LoVo (cell line): Measurements from ENCODE around the gene BABAM1.

Experiments
- DNase-seq: peaks from one replicate; pipeline ENCODE4 v3.0.0-alpha.2; 2016; ENCODE audit warnings: low spot score

Gene BABAM1

GRCh38 chr19:17303940-17304267 is 36.7 kb downstream of the BABAM1 start:
- no peak for DNase-seq

GRCh38 chr19:17304386-17305215 is 37.4 kb downstream of the BABAM1 start:
- no peak for DNase-seq

- DNase-seq, result no peak
These were observed 37.9 kb downstream of the BABAM1 start for GRCh38 chr19:17305216-17305516.

GRCh38 chr19:17305517-17306284 is 38.5 kb downstream of the BABAM1 start, which contains the start of gene MRPL34:
Gene MRPL34 (plus strand): TSS chr19:17305872. CDS start chr19:17305893, 21 bp downstream.
- peak; percentile 100 for DNase-seq

GRCh38 chr19:17306285-17306714 is 39.1 kb downstream of the BABAM1 start:
- no peak for DNase-seq

GRCh38 chr19:17307876-17308377 is 40.7 kb downstream of the BABAM1 start:
- no peak for DNase-seq

- peak; percentile 99 for DNase-seq
These were observed 42.1 kb downstream of the BABAM1 start, which contains the start of gene DDA1 for GRCh38 chr19:17309198-17309964. Gene DDA1 (plus strand): TSS chr19:17309563. CDS start chr19:17309655, 92 bp downstream.

- no peak for DNase-seq
These were observed 42.8 kb downstream of the BABAM1 start for GRCh38 chr19:17309965-17310461.

GRCh38 chr19:17311455-17312188 is 44.4 kb downstream of the BABAM1 start:
- DNase-seq, result no peak

GRCh38 chr19:17312189-17313113 is 45.2 kb downstream of the BABAM1 start:
- no peak for DNase-seq

GRCh38 chr19:17314007-17314593 is 46.9 kb downstream of the BABAM1 start:
- DNase-seq, result no peak

GRCh38 chr19:17318966-17319365 is 51.7 kb downstream of the BABAM1 start:
- no peak for DNase-seq

GRCh38 chr19:17319473-17320238 is 52.4 kb downstream of the BABAM1 start:
- no peak for DNase-seq

- no peak for DNase-seq
These were observed 53.2 kb downstream of the BABAM1 start for GRCh38 chr19:17320435-17320834.

- DNase-seq, result no peak
These were observed 54.6 kb downstream of the BABAM1 start for GRCh38 chr19:17321655-17322489.

- no peak for DNase-seq
These were observed 55.6 kb downstream of the BABAM1 start for GRCh38 chr19:17322854-17323253.

GRCh38 chr19:17323300-17323963 is 56.2 kb downstream of the BABAM1 start:
- no peak for DNase-seq

GRCh38 chr19:17323964-17324332 is 56.7 kb downstream of the BABAM1 start:
- no peak for DNase-seq
